ENCODE data around the gene MRGPRE. TPM values are rescaled to one million over a fixed set of nuclear protein-coding genes. Genes with fewer than 3 reads are reported as not detected.

MRGPRE gene
- total and polyA plus RNA-seq, 2 donors (not counting 1 experiment from before 2014, with no cell fraction given), result not detected

DNA sequence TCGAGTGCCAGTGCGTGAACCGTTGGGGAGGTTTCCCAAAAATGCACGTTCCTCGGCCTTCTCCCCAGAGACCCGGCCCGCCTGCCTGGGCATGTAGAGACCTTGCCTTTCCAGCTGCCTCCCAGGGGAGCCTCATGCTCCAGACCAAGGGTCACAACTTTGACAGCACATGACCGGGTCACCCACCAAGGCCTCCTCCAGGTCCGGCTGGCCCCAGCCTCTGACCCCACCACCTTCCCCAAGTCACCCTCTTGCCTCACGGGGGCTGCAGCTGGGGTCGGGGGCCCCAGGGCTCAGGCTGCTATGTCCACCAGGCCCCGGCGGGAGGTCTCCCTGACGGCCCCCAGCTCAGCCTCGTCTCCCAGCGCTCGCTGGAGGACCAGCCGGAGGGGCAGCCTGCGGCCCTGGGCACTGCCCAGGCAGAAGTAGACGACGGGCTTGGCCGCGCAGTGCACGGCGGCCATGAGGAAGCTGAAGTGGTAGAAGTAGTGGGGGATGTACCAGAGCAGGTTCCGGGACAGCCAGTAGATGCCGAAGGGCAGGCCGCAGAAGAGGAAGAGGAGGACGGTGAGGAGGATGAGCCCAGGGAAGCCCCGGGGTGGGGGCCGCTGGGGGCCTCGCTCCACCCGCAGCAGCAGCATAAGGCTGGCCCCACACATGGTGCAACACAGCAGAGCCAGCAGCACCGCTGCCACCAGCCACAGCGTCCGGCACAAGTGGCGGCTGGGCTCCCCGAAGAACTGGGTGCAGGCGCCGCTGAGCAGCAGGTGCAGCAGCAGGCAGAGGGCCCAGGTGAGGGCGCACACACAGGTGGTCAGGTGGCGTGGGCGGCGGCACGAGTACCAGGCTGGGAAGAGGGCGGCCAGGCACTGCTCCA, 4.4 kb downstream of the MRGPRE start:
- CTCF ChIA-PET, result no interaction called here

More for the DNA sequence above, 4.4 kb downstream of the MRGPRE start:
- no peaks in the 10 kb centered on the region for H3K4me1 ChIP-seq (ENCODE audit: control insufficient read depth in 2 of 2, insufficient read depth in 2 of 2, low read length in 2 of 2)
- ATAC-seq (ENCODE audit: low read depth) (no peak), DNase-seq (no peak)
- H3K36me3 ChIP-seq (replicated peaks in 1 of 2; ENCODE audit: control extremely low read depth in 1 of 2, control insufficient read depth in 1 of 2, extremely low read depth in 1 of 2, insufficient read depth in 2 of 2, low read length in 1 of 2), result no peaks in the 10 kb centered on the region
- no peaks in the 10 kb centered on the region for H4K20me1 ChIP-seq (ENCODE audit: control insufficient read depth, insufficient read depth, low read length, poor library complexity, severe bottlenecking)
- no peak overlapping the region for H3K9ac ChIP-seq (ENCODE audit: low read length)
- POLR2A ChIA-PET, result no interaction called here
- H3K4me2 ChIP-seq (replicated peaks; ENCODE audit: low read depth, low read length, poor library complexity, severe bottlenecking), result no peak overlapping the region
- no peaks in the 10 kb centered on the region for H3K9me3 ChIP-seq (ENCODE audit: control extremely low read depth in 1 of 3, control insufficient read depth in 2 of 3, insufficient read depth in 1 of 3, low read length in 2 of 3)
- H3K27ac ChIP-seq (ENCODE audit: low read length in 2 of 2), result no peak overlapping the region
- no peak for TF ChIP-seq EZH2 (IDR thresholded peaks at IDR 0.05; ENCODE audit: borderline replicate concordance, insufficient read depth, low read depth, low read length, poor library complexity, severe bottlenecking)
- TF ChIP-seq, protein P1, sequence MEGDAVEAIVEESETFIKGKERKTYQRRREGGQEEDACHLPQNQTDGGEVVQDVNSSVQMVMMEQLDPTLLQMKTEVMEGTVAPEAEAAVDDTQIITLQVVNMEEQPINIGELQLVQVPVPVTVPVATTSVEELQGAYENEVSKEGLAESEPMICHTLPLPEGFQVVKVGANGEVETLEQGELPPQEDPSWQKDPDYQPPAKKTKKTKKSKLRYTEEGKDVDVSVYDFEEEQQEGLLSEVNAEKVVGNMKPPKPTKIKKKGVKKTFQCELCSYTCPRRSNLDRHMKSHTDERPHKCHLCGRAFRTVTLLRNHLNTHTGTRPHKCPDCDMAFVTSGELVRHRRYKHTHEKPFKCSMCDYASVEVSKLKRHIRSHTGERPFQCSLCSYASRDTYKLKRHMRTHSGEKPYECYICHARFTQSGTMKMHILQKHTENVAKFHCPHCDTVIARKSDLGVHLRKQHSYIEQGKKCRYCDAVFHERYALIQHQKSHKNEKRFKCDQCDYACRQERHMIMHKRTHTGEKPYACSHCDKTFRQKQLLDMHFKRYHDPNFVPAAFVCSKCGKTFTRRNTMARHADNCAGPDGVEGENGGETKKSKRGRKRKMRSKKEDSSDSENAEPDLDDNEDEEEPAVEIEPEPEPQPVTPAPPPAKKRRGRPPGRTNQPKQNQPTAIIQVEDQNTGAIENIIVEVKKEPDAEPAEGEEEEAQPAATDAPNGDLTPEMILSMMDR (IDR thresholded peaks at IDR 0.05), result no peak
- intact Hi-C loops (cut with micrococcal nuclease), result no loop called here
- 87% methylated on average over 46 of the region's 46 CpGs for WGBS (ENCODE audit: insufficient coverage)
- H3K4me3 ChIP-seq (ENCODE audit: control extremely low read depth in 1 of 5, extremely low read depth in 1 of 5, insufficient read depth in 1 of 5, low read depth in 2 of 5, low read length in 4 of 5), result no peak overlapping the region
- H3K27me3 Mint-ChIP-seq, result peaks cover under 1% of the 10 kb centered on the region
- no peaks in the 10 kb centered on the region for H3K9me3 Mint-ChIP-seq (ENCODE audit: insufficient read depth)
- no peak overlapping the region for H3K4me3 Mint-ChIP-seq
- no peaks in the 10 kb centered on the region for H3K27me3 ChIP-seq (replicated peaks in 1 of 4; ENCODE audit: control extremely low read depth in 1 of 4, control insufficient read depth in 3 of 4, insufficient read depth in 4 of 4, low read length in 3 of 4)
- H3K27ac Mint-ChIP-seq, result no peak overlapping the region
- no peak overlapping the region for H2AFZ ChIP-seq (ENCODE audit: insufficient read depth, low read depth, low read length, poor library complexity, severe bottlenecking)
- H3K4me1 Mint-ChIP-seq, result no peaks in the 10 kb centered on the region
- no peaks in the 10 kb centered on the region for H3K79me2 ChIP-seq (ENCODE audit: control insufficient read depth, insufficient read depth, low read length)

Measured in B cell (primary cell).